ENCODE measurements around the gene PPP1R7. TPM values are rescaled to one million over a fixed set of nuclear protein-coding genes. Genes with fewer than 3 reads are reported as not detected.
A peak's percentile ranks its signal among the peaks of the same experiment; 100 is the strongest.

Gene PPP1R7
- total and polyA plus RNA-seq, 9 of the 15 experiments (the other 6 are each of a cell fraction or from before 2014, with no cell fraction given): 37.5 to 75.0 (median 50.5) TPM

DNA sequence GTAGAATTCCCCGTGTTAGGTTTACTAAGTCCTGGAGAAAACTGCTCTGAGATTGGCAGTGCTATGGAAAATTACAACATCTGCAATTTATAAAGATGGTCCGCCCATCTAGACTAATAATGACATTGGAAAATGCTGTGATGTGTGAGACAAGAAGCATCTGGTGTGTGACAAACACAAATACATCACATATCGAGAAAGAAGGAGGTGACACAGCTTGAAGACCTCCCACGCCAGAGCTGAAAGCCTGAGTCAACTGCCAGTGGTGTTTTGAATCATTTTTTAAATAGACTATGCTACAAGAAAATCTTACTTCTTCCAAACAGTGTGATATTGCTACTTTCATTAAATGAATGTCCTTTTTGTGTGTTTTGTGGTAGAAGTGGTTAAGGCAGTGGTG, 29.6 kb downstream of the PPP1R7 start:
- TF ChIP-seq RBM25 (IDR thresholded peaks at IDR 0.05; ENCODE audit: low read depth, low read length, severe bottlenecking) (no peak), CC2D1A (IDR thresholded peaks at IDR 0.05) (no peak), BMI1 (IDR thresholded peaks at IDR 0.05; ENCODE audit: low read length) (no peak), SAFB2 (IDR thresholded peaks at IDR 0.05; ENCODE audit: borderline replicate concordance, low read depth, low read length, severe bottlenecking) (no peak)
- CTCF ChIA-PET (ENCODE audit: low intra/inter-chr PET ratio): no interaction called here
- DNase-seq (ENCODE audit: extremely low read depth in 1 of 4, low spot score in 3 of 4) (no peak), ATAC-seq (no peak), FAIRE-seq (no peak)
- Histone ChIP-seq H3K4me1 (replicated peaks in 1 of 2; ENCODE audit: control insufficient read depth in 2 of 2, insufficient read depth in 2 of 2, low read length in 2 of 2) (no peaks in the 10 kb centered on the region; a peak in 1 of 5 replicates), H3K9me3 (replicated peaks; ENCODE audit: control insufficient read depth, insufficient read depth, low read depth, low read length) (no peaks in the 10 kb centered on the region), H3K36me3 (ENCODE audit: control insufficient read depth, insufficient read depth, low read length) (peaks cover 12% of the 10 kb centered on the region; the same call in 1 of the 3 replicates), H3K27me3 (ENCODE audit: control insufficient read depth in 2 of 2, insufficient read depth in 2 of 2, low read length in 2 of 2) (no peaks in the 10 kb centered on the region), H3K4me2 (ENCODE audit: insufficient read depth, low read length) (no peak overlapping the region), H3K27ac (ENCODE audit: extremely low read depth, low read depth, low read length) (no peak overlapping the region), H3K79me2 (ENCODE audit: control insufficient read depth, insufficient read depth, low read length) (no peaks in the 10 kb centered on the region), H3K9ac (ENCODE audit: insufficient read depth in 1 of 2, low read depth in 2 of 2, low read length in 2 of 2) (no peak overlapping the region), H3K4me3 (no peak overlapping the region), H4K20me1 (replicated peaks; ENCODE audit: control insufficient read depth, insufficient read depth, low read length) (no peaks in the 10 kb centered on the region), H2AFZ (ENCODE audit: low read depth, low read length) (no peak overlapping the region), H3K9me1 (ENCODE audit: control insufficient read depth, insufficient read depth, low read length) (no peaks in the 10 kb centered on the region)
- BruUV-seq (replicated peaks): no TSS peak
- POLR2A ChIA-PET: interaction anchor here (0.8 kb wide), 1 partner anchor 508 kb away, joined by 3 read pairs; no protein-coding TSS in a partner anchor
- intact Hi-C loops (cut with micrococcal nuclease) (no loop called here), in situ Hi-C loops (cut with MboI) (no loop called here)
- WGBS (ENCODE audit: insufficient coverage, low coverage, missing lambda C conversion rate): 53% methylated on average over 4 of the region's 4 CpGs

- no peaks in the 10 kb centered on the region for H3K9me3 ChIP-seq (replicated peaks; ENCODE audit: control insufficient read depth, insufficient read depth, low read depth, low read length)
- in situ Hi-C loops (cut with MboI): no loop called here
- no peaks in the 10 kb centered on the region for H3K9me1 ChIP-seq (ENCODE audit: control insufficient read depth, insufficient read depth, low read length)
- ATAC-seq: peak; percentile 71
- no peaks in the 10 kb centered on the region; a peak in 1 of 5 replicates for H3K4me1 ChIP-seq (replicated peaks in 1 of 2; ENCODE audit: control insufficient read depth in 2 of 2, insufficient read depth in 2 of 2, low read length in 2 of 2)
- H2AFZ ChIP-seq (ENCODE audit: low read depth, low read length): no peak overlapping the region
- H3K27ac ChIP-seq (ENCODE audit: extremely low read depth, low read depth, low read length): no peak overlapping the region
- H3K36me3 ChIP-seq (ENCODE audit: control insufficient read depth, insufficient read depth, low read length): 0 out of 3 replicates have a peak, but pooled peaks cover 7% of the 10 kb centered on the region
- H3K9ac ChIP-seq (ENCODE audit: insufficient read depth in 1 of 2, low read depth in 2 of 2, low read length in 2 of 2): no peak overlapping the region
- intact Hi-C loops (cut with micrococcal nuclease): no loop called here
- TF ChIP-seq ZKSCAN3 (CRISPR knock-in tag; IDR thresholded peaks at IDR 0.05) (no peak), ZSCAN32 (CRISPR knock-in tag; IDR thresholded peaks at IDR 0.05) (no peak), CTCF (IDR thresholded peaks at IDR 0.05 in 2 of 3, conservative IDR thresholded peaks at IDR 0.05 in 1 of 3; ENCODE audit: insufficient read depth in 2 of 3, low read depth in 1 of 3, low read length in 3 of 3) (peak in 2 of 3 experiments; percentile 10 to 59; a peak in 3 of 6 replicates)
- no TSS peak for BruUV-seq (replicated peaks)
- H3K79me2 ChIP-seq (ENCODE audit: control insufficient read depth, insufficient read depth, low read length): no peaks in the 10 kb centered on the region
- H4K20me1 ChIP-seq (replicated peaks; ENCODE audit: control insufficient read depth, insufficient read depth, low read length): no peaks in the 10 kb centered on the region
- no peak overlapping the region for H3K4me2 ChIP-seq (ENCODE audit: insufficient read depth, low read length)
- DNase-seq (ENCODE audit: extremely low read depth in 1 of 4, low spot score in 3 of 4): no peak
- no peak overlapping the region for H3K4me3 ChIP-seq
- FAIRE-seq: no peak
- CTCF ChIA-PET (ENCODE audit: low intra/inter-chr PET ratio): no interaction called here
- POLR2A ChIA-PET: interaction anchor here (0.8 kb wide), 1 partner anchor 508 kb away, joined by 3 read pairs; no protein-coding TSS in a partner anchor
- 88% methylated on average over 11 of the region's 12 CpGs for WGBS (ENCODE audit: insufficient coverage, low coverage, missing lambda C conversion rate)
- no peaks in the 10 kb centered on the region for H3K27me3 ChIP-seq (ENCODE audit: control insufficient read depth in 2 of 2, insufficient read depth in 2 of 2, low read length in 2 of 2)
Observed at GRCh38 chr2:241180495-241180894, 30.2 kb downstream of the PPP1R7 start.

Measured in K562 (cell line).